Epidermal melanocyte (primary cell): ENCODE results near the gene TOX2.

ENCODE experiments used
- DNase-seq: peaks from one replicate; pipeline ENCODE4 v3.0.0; 2011; ENCODE audit warnings: low spot score; ENCODE audit not compliant: insufficient read length

The TOX2 gene

GRCh38 chr20:43940518-43941225, 26.0 kb downstream of the TOX2 start:
- DNase-seq = no peak

GRCh38 chr20:43941476-43942200, 27.0 kb downstream of the TOX2 start:
- DNase-seq = no peak

GRCh38 chr20:43942201-43942590, 27.5 kb downstream of the TOX2 start:
- no peak for DNase-seq

- DNase-seq = no peak
Observed at GRCh38 chr20:43942667-43943285, 28.1 kb downstream of the TOX2 start.

- DNase-seq = no peak
Observed at GRCh38 chr20:43943725-43944124, 29.1 kb downstream of the TOX2 start.

GRCh38 chr20:43944653-43945235, 30.1 kb downstream of the TOX2 start:
- no peak for DNase-seq

- DNase-seq = no peak
Observed at GRCh38 chr20:43945391-43946205, 30.9 kb downstream of the TOX2 start.

GRCh38 chr20:43946206-43946491, 31.5 kb downstream of the TOX2 start:
- no peak for DNase-seq

- no peak for DNase-seq
Observed at GRCh38 chr20:43946659-43947315, 32.1 kb downstream of the TOX2 start.

- no peak for DNase-seq
Observed at GRCh38 chr20:43947316-43947710, 32.7 kb downstream of the TOX2 start.

GRCh38 chr20:43948455-43948854, 33.8 kb downstream of the TOX2 start:
- no peak for DNase-seq

- no peak for DNase-seq
Observed at GRCh38 chr20:43949248-43949647, 34.6 kb downstream of the TOX2 start.

- no peak for DNase-seq
Observed at GRCh38 chr20:43949741-43950618, 35.3 kb downstream of the TOX2 start.

GRCh38 chr20:43953919-43954592, 39.4 kb downstream of the TOX2 start:
- DNase-seq = no peak

- DNase-seq = no peak
Observed at GRCh38 chr20:43954704-43955061, 40.0 kb downstream of the TOX2 start.

GRCh38 chr20:43955062-43955749, 40.6 kb downstream of the TOX2 start:
- DNase-seq = peak; percentile 26

GRCh38 chr20:43955750-43956191, 41.1 kb downstream of the TOX2 start:
- no peak for DNase-seq

- DNase-seq = no peak
Observed at GRCh38 chr20:43957392-43957791, 42.7 kb downstream of the TOX2 start.

- no peak for DNase-seq
Observed at GRCh38 chr20:43958626-43959025, 44.0 kb downstream of the TOX2 start.
